Loucy (cell line): Measurements from ENCODE around the gene NLRP3.
A peak's percentile ranks its signal among the peaks of the same experiment; 100 is the strongest.

ENCODE experiments used
- H2AFZ ChIP-seq: fragments of 200-600 bp; sonication (generic); 2 replicates; pipeline ENCODE4 v1.6.0; 2016; ENCODE audit warnings: antibody characterized with exemption, mild to moderate bottlenecking, low read length, moderate library complexity
- H3F3A ChIP-seq: fragments of 200-600 bp; 2 replicates; pipeline ENCODE4 v1.6.0; 2016; ENCODE audit warnings: antibody characterized with exemption, low read depth, mild to moderate bottlenecking
- H3K27me3 ChIP-seq: fragments of 200-600 bp; sonication (generic); 2 replicates; pipeline ENCODE4 v1.6.1; 2014; ENCODE audit warnings: low read length, mild to moderate bottlenecking; ENCODE audit not compliant: insufficient read depth, poor library complexity, severe bottlenecking
- H3K36me3 ChIP-seq: fragments of 200-600 bp; sonication (generic); 2 replicates; pipeline ENCODE4 v1.6.1; 2016; ENCODE audit warnings: low read length; ENCODE audit not compliant: insufficient read depth
- H3K4me1 ChIP-seq: fragments of 200-600 bp; sonication (generic); 2 replicates; pipeline ENCODE4 v1.5.1; 2014; ENCODE audit warnings: low read length, mild to moderate bottlenecking; ENCODE audit not compliant: insufficient read depth, poor library complexity, severe bottlenecking
- H3K4me2 ChIP-seq: fragments of 200-600 bp; sonication (generic); 2 replicates; pipeline ENCODE4 v1.6.0; 2014; ENCODE audit warnings: antibody characterized with exemption, low read length, low read depth, mild to moderate bottlenecking; ENCODE audit not compliant: poor library complexity, severe bottlenecking
- H3K4me3 ChIP-seq: fragments of 200-600 bp; sonication (generic); 2 replicates; pipeline ENCODE4 v1.5.1; 2014; ENCODE audit warnings: low read length, mild to moderate bottlenecking, mixed read lengths; ENCODE audit not compliant: poor library complexity, severe bottlenecking
- H3K79me2 ChIP-seq: fragments of 200-600 bp; sonication (generic); 2 replicates; pipeline ENCODE4 v1.6.1; 2014; ENCODE audit warnings: low read length; ENCODE audit not compliant: insufficient read depth
- H3K9ac ChIP-seq: fragments of 200-600 bp; sonication (generic); 2 replicates; pipeline ENCODE4 v1.6.0; 2014; ENCODE audit warnings: mild to moderate bottlenecking, low read depth, low read length, moderate library complexity; ENCODE audit not compliant: poor library complexity, severe bottlenecking
- H3K9me2 ChIP-seq: fragments of 200-600 bp; sonication (generic); replicated peaks from 2 replicates; pipeline ENCODE4 v1.6.1; 2016; ENCODE audit warnings: low read depth, low read length, mixed read lengths
- H3K9me3 ChIP-seq: fragments of 200-600 bp; sonication (generic); 2 replicates; pipeline ENCODE4 v1.6.1; 2014; ENCODE audit warnings: mild to moderate bottlenecking, antibody characterized with exemption, low read length, low read depth; ENCODE audit not compliant: insufficient read depth
- H4K20me1 ChIP-seq: fragments of 200-600 bp; sonication (generic); 2 replicates; pipeline ENCODE4 v1.6.0; 2014; ENCODE audit warnings: antibody characterized with exemption, low read length, mild to moderate bottlenecking; ENCODE audit not compliant: insufficient read depth, poor library complexity, severe bottlenecking
- EZH2phosphoT487 ChIP-seq: fragments of 200-600 bp; IDR thresholded peaks from 2 replicates; pipeline ENCODE4 v1.6.1; 2018; ENCODE audit warnings: antibody characterized with exemption, mild to moderate bottlenecking, moderate library complexity, borderline replicate concordance
- TF ChIP-seq, protein P1 (sequence below): fragments of 200-600 bp; sonication (generic); conservative IDR thresholded peaks from 2 replicates; pipeline ENCODE4 v1.5.1; 2014; ENCODE audit warnings: mild to moderate bottlenecking, antibody characterized with exemption, low read length

The NLRP3 gene

DNA sequence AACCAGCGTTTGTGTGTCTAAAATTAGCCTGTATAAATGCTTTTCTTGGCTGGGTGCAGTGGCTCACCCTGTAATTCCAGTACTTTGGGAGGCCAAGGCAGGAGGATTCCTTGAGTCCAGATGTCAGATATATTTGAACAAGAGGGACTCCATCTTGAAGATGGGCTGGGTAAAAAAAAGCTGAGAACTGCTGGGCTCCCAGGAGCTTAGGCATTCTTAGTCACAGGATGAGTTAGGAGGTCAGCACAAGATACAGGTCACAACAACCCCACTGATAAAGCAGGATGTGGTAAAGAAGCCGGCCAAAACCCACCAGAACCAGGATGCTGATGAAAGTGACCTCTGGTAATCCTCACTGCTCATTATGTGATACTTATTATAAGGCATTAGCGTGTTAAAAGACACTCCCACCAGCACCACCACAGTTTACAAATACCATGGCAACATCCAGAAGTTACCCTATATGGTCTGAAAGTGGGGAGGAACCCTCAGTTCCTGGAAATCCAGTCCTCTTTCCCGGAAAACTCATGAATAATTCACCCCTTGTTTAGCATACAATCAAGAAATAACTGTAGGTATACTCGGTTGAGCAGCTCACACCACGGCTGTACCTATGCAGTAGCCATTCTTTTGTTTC, 48.1 kb upstream of the NLRP3 start:
- H3K4me3 ChIP-seq = no peak overlapping the region
- no peaks in the 10 kb centered on the region for H3K79me2 ChIP-seq
- H4K20me1 ChIP-seq = no peaks in the 10 kb centered on the region
- H3K4me1 ChIP-seq = no peaks in the 10 kb centered on the region
- no peak overlapping the region for H3K9ac ChIP-seq
- TF ChIP-seq, protein P1, sequence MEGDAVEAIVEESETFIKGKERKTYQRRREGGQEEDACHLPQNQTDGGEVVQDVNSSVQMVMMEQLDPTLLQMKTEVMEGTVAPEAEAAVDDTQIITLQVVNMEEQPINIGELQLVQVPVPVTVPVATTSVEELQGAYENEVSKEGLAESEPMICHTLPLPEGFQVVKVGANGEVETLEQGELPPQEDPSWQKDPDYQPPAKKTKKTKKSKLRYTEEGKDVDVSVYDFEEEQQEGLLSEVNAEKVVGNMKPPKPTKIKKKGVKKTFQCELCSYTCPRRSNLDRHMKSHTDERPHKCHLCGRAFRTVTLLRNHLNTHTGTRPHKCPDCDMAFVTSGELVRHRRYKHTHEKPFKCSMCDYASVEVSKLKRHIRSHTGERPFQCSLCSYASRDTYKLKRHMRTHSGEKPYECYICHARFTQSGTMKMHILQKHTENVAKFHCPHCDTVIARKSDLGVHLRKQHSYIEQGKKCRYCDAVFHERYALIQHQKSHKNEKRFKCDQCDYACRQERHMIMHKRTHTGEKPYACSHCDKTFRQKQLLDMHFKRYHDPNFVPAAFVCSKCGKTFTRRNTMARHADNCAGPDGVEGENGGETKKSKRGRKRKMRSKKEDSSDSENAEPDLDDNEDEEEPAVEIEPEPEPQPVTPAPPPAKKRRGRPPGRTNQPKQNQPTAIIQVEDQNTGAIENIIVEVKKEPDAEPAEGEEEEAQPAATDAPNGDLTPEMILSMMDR = no peak
- no peak for TF ChIP-seq EZH2phosphoT487
- H3F3A ChIP-seq = no peaks in the 10 kb centered on the region
- no peak overlapping the region for H2AFZ ChIP-seq
- H3K27me3 ChIP-seq = no peaks in the 10 kb centered on the region
- H3K36me3 ChIP-seq = no peaks in the 10 kb centered on the region
- H3K9me2 ChIP-seq = no peaks in the 10 kb centered on the region
- peaks cover 7% of the 10 kb centered on the region; the same call in 1 of the 2 replicates for H3K9me3 ChIP-seq
- H3K4me2 ChIP-seq = no peak overlapping the region

DNA sequence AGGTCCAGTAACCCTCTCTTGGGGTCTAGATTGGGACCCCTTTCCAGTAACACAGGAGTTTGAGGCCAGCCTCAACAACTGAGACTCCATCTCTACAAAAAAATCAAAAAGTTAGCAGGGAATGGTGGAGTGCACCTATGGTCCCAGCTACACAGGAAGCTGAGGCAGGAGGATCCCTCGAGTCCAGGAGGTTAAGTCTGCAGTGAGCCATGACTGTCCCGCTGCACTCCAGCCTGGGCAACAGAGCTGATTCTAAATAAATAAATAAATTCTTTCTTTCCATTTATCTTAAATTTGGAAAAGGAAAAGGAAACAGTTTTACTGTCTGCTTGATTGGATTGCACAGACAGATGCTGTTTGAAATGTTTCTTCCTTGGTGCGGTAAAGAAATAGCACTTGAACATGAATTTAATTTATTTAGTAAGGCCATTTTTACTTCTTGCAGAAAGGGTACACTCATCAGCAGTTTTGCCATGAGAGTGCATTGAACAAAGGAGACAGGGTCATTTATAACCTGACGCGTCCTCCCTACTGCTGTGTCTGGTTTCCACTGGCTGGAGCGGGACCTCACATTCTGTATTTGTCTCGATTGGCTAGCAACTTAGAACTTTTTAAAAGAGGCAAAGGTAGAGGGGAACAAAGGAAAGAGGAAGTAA, 47.4 kb upstream of the NLRP3 start:
- H3K9me2 ChIP-seq = no peaks in the 10 kb centered on the region
- no peaks in the 10 kb centered on the region for H3K79me2 ChIP-seq
- H3K4me1 ChIP-seq = no peaks in the 10 kb centered on the region
- no peaks in the 10 kb centered on the region for H3F3A ChIP-seq
- H3K27me3 ChIP-seq = no peaks in the 10 kb centered on the region
- peaks cover 7% of the 10 kb centered on the region; the same call in 1 of the 2 replicates for H3K9me3 ChIP-seq
- no peaks in the 10 kb centered on the region for H4K20me1 ChIP-seq
- H3K9ac ChIP-seq = no peak overlapping the region
- TF ChIP-seq EZH2phosphoT487 = no peak
- TF ChIP-seq, protein P1 = no peak
- H3K4me3 ChIP-seq = no peak overlapping the region
- no peak overlapping the region for H2AFZ ChIP-seq
- H3K4me2 ChIP-seq = no peak overlapping the region
- no peaks in the 10 kb centered on the region for H3K36me3 ChIP-seq

DNA sequence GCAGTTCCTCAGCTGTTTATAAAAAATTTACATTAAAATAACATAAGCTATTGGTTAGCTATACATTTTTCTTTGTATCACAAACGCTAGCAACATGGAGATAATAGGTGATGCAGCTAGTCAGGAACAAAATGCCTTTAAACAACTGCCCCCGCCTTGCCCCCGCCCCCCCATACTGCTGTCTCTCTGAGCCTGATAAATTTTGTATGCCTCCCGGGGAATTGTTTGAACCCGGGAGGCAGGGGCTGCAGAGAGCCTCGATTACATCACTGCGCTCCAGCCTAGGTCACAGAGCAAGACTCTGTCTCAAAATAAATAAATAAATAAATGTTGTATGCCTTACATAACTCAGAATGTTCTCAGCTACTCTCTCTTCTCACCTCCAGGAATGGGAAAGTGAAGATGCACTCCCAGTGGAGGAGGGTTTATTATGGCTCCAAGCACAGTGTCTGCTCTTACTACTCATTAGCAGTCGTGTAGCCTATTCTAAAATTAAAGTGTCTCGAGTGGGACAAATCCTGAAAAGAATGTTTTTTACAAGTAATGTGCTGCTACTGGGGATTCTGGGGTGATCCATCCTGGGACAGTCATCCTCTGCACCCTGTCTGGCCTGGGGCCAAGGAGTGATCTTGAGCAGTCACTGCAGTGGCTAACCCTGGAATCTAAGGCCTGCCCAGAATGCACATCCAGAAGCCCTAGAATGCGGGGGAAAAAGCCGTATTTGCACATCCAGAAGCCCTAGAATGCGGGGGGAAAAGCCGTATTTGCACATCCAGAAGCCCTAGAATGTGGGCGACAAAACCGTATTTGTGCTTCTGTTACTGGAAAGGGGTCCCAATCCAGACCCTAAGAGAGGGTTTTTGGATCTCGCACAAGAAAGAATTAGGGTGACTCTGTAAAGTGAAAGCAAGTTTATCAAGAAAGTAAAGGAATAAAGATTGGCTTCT, 44.9 kb upstream of the NLRP3 start:
- Histone ChIP-seq H3K9me3 (no peaks in the 10 kb centered on the region; the same call in 1 of the 2 replicates), H3K36me3 (no peaks in the 10 kb centered on the region), H3K27me3 (no peaks in the 10 kb centered on the region), H3K4me3 (no peak overlapping the region), H3K9me2 (no peaks in the 10 kb centered on the region), H3K9ac (no peak overlapping the region), H2AFZ (0 out of 2 replicates have a peak overlapping the region, but pooled peaks have one; percentile 43), H3F3A (no peaks in the 10 kb centered on the region), H4K20me1 (no peaks in the 10 kb centered on the region), H3K79me2 (no peaks in the 10 kb centered on the region), H3K4me1 (no peaks in the 10 kb centered on the region), H3K4me2 (no peak overlapping the region)
- TF ChIP-seq, protein P1 = no peak
- TF ChIP-seq EZH2phosphoT487 = no peak
